HepG2 (cell line): ENCODE data around the gene MALT1. TPM values are rescaled to one million over a fixed set of nuclear protein-coding genes. Genes with fewer than 3 reads are reported as not detected.

Experiments
- PLRG1 ChIP-seq: fragments of 450-650 bp; conservative IDR thresholded peaks from 2 replicates; pipeline ENCODE4 v1.6.1; 2016
- SRSF1 ChIP-seq: fragments of 200-400 bp; formaldehyde crosslinking; optimal IDR thresholded peaks from 2 replicates; pipeline ENCODE3; 2017; ENCODE audit warnings: mild to moderate bottlenecking, low read depth, low read length, moderate library complexity
- ZMYM4 ChIP-seq: sonication (generic); formaldehyde crosslinking; IDR thresholded peaks from 2 replicates; pipeline ENCODE4 v1.8.1; 2023; ENCODE audit warnings: mild to moderate bottlenecking, missing genetic modification reagents
- ZNF382 ChIP-seq: sonication (generic); formaldehyde crosslinking; IDR thresholded peaks from 2 replicates; pipeline ENCODE4 v1.5.0; 2020; ENCODE audit warnings: missing genetic modification reagents, mild to moderate bottlenecking, borderline replicate concordance
- ZNF674 ChIP-seq: sonication (generic); formaldehyde crosslinking; IDR thresholded peaks from 2 replicates; pipeline ENCODE4 v1.5.0; 2020; ENCODE audit warnings: low read depth, mild to moderate bottlenecking, missing genetic modification reagents
- ZNF761 ChIP-seq: sonication (generic); formaldehyde crosslinking; conservative IDR thresholded peaks from 2 replicates; pipeline ENCODE4 v1.4.0; 2020; ENCODE audit warnings: mild to moderate bottlenecking, missing genetic modification reagents
- polyA plus RNA-seq, 8 experiments: library from polyadenylated mRNA; depleted of rRNA in 3 of 8; stranded (reverse) in 7 of 8; unstranded in 1 of 8; fragments of >200 nt; fragmentation: Illumina TruSeq in 4 of 8; extraction: Trizol in 4 of 8; gene quantifications; 2 replicates each; pipeline versions ENCODE4 v1.2.1 to v1.2.3, GENCODE V29; 2011 to 2016; ENCODE audit warnings: low read depth in 4 of 8, missing spikeins in 1 of 8, mixed read lengths in 1 of 8; ENCODE audit not compliant: insufficient read depth in 1 of 8
- total RNA-seq, 5 experiments: library from RNA; depleted of rRNA; stranded (reverse); fragments of >200 nt; fragmentation: Illumina TruSeq; extraction: Trizol; gene quantifications; 2 replicates each; pipeline ENCODE4 v1.2.3, GENCODE V29; 2016; ENCODE audit warnings: low read depth in 1 of 5
- TF ChIP-seq, protein P1 (sequence below): sonication (generic); formaldehyde crosslinking; IDR thresholded peaks from 2 replicates; pipeline ENCODE4 v1.5.1; 2020; ENCODE audit warnings: mild to moderate bottlenecking, missing genetic modification reagents, borderline replicate concordance
- TF ChIP-seq, protein P2 (sequence below): sonication (generic); formaldehyde crosslinking; IDR thresholded peaks from 2 replicates; pipeline ENCODE4 v1.9.0; 2021; ENCODE audit warnings: missing genetic modification reagents, borderline replicate concordance

Gene MALT1
- total and polyA plus RNA-seq, 2 of the 13 experiments (the other 11 are each of a cell fraction or from before 2014, with no cell fraction given), result 43.9 to 89.0 TPM

DNA sequence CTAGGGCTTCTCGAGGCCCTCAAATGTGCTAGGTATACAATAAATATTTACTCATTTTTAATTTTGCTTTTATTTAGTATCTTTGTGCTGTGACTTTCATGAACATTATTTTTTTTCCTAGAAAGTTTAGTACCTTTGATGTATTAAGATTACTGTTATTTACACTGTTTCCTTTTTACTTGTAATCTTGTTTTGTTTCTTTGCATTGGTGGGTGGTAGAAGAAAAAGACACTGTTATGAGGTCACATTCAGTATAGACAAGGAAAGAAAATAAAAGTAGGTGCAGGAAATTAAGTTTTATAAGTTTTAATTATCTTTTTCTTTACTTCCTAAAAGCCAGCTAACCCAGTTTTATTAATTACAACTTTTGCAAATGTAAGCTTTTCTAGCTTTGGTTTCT, 23.0 kb downstream of the MALT1 start (continued):
- TF ChIP-seq, protein P1, sequence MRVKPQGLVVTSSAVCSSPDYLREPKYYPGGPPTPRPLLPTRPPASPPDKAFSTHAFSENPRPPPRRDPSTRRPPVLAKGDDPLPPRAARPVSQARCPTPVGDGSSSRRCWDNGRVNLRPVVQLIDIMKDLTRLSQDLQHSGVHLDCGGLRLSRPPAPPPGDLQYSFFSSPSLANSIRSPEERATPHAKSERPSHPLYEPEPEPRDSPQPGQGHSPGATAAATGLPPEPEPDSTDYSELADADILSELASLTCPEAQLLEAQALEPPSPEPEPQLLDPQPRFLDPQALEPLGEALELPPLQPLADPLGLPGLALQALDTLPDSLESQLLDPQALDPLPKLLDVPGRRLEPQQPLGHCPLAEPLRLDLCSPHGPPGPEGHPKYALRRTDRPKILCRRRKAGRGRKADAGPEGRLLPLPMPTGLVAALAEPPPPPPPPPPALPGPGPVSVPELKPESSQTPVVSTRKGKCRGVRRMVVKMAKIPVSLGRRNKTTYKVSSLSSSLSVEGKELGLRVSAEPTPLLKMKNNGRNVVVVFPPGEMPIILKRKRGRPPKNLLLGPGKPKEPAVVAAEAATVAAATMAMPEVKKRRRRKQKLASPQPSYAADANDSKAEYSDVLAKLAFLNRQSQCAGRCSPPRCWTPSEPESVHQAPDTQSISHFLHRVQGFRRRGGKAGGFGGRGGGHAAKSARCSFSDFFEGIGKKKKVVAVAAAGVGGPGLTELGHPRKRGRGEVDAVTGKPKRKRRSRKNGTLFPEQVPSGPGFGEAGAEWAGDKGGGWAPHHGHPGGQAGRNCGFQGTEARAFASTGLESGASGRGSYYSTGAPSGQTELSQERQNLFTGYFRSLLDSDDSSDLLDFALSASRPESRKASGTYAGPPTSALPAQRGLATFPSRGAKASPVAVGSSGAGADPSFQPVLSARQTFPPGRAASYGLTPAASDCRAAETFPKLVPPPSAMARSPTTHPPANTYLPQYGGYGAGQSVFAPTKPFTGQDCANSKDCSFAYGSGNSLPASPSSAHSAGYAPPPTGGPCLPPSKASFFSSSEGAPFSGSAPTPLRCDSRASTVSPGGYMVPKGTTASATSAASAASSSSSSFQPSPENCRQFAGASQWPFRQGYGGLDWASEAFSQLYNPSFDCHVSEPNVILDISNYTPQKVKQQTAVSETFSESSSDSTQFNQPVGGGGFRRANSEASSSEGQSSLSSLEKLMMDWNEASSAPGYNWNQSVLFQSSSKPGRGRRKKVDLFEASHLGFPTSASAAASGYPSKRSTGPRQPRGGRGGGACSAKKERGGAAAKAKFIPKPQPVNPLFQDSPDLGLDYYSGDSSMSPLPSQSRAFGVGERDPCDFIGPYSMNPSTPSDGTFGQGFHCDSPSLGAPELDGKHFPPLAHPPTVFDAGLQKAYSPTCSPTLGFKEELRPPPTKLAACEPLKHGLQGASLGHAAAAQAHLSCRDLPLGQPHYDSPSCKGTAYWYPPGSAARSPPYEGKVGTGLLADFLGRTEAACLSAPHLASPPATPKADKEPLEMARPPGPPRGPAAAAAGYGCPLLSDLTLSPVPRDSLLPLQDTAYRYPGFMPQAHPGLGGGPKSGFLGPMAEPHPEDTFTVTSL (CRISPR knock-in tag), result no peak
- TF ChIP-seq ZNF761 (CRISPR knock-in tag) (no peak), ZNF674 (no peak), PLRG1 (no peak), ZMYM4 (CRISPR knock-in tag) (no peak), SRSF1 (no peak), ZNF382 (no peak)
- TF ChIP-seq, protein P2, sequence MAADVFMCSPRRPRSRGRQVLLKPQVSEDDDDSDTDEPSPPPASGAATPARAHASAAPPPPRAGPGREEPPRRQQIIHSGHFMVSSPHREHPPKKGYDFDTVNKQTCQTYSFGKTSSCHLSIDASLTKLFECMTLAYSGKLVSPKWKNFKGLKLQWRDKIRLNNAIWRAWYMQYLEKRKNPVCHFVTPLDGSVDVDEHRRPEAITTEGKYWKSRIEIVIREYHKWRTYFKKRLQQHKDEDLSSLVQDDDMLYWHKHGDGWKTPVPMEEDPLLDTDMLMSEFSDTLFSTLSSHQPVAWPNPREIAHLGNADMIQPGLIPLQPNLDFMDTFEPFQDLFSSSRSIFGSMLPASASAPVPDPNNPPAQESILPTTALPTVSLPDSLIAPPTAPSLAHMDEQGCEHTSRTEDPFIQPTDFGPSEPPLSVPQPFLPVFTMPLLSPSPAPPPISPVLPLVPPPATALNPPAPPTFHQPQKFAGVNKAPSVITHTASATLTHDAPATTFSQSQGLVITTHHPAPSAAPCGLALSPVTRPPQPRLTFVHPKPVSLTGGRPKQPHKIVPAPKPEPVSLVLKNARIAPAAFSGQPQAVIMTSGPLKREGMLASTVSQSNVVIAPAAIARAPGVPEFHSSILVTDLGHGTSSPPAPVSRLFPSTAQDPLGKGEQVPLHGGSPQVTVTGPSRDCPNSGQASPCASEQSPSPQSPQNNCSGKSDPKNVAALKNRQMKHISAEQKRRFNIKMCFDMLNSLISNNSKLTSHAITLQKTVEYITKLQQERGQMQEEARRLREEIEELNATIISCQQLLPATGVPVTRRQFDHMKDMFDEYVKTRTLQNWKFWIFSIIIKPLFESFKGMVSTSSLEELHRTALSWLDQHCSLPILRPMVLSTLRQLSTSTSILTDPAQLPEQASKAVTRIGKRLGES (CRISPR knock-in tag), result no peak
- TF ChIP-seq, all 625 proteins: peak for 0
